GM12875 (cell line): ENCODE measurements around the gene LARGE1.

Experiments
- H3K4me3 ChIP-seq: one replicate; pipeline ENCODE4 v1.5.1; 2011; ENCODE audit warnings: low read depth, low read length, control low read depth
- TF ChIP-seq, protein P1 (sequence below): IDR thresholded peaks from 2 replicates; pipeline ENCODE4 v1.5.1; 2011; ENCODE audit warnings: low read depth, mild to moderate bottlenecking, control low read depth, inconsistent platforms, low read length, moderate library complexity, borderline replicate concordance; ENCODE audit not compliant: insufficient read depth

The LARGE1 gene

GRCh38 chr22:33329398-33329797, 590.9 kb downstream of the LARGE1 start:
- TF ChIP-seq, protein P1, sequence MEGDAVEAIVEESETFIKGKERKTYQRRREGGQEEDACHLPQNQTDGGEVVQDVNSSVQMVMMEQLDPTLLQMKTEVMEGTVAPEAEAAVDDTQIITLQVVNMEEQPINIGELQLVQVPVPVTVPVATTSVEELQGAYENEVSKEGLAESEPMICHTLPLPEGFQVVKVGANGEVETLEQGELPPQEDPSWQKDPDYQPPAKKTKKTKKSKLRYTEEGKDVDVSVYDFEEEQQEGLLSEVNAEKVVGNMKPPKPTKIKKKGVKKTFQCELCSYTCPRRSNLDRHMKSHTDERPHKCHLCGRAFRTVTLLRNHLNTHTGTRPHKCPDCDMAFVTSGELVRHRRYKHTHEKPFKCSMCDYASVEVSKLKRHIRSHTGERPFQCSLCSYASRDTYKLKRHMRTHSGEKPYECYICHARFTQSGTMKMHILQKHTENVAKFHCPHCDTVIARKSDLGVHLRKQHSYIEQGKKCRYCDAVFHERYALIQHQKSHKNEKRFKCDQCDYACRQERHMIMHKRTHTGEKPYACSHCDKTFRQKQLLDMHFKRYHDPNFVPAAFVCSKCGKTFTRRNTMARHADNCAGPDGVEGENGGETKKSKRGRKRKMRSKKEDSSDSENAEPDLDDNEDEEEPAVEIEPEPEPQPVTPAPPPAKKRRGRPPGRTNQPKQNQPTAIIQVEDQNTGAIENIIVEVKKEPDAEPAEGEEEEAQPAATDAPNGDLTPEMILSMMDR: no peak
- no peak overlapping the region for H3K4me3 ChIP-seq

DNA sequence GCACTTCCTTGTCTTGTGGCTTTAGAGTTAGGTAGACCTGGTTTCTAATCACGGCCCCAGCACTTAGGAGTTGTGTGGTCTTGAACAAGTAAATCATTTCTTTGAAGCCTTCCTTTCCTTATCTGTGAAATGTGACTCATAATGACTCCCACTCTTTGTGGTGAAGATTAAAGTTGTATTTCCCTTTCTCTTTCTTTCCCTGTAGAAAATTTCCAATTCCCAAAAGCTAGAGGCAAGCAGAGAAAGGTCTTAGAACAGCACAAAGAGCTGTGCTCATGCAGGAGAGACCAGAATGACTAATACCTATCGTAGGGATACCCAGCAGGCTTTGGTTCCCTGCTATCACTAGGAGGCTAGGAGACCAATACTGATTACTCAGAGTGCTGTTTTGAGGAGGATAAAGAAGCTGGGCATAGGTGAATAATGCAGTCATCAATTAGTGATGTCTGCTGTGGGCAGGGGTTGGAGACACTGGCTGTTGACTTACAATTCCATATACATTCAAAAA, 591.4 kb downstream of the LARGE1 start:
- TF ChIP-seq, protein P1: no peak
- no peak overlapping the region for H3K4me3 ChIP-seq

GRCh38 chr22:33327348-33327860, 592.9 kb downstream of the LARGE1 start:
- TF ChIP-seq, protein P1: no peak
- H3K4me3 ChIP-seq: no peak overlapping the region

DNA sequence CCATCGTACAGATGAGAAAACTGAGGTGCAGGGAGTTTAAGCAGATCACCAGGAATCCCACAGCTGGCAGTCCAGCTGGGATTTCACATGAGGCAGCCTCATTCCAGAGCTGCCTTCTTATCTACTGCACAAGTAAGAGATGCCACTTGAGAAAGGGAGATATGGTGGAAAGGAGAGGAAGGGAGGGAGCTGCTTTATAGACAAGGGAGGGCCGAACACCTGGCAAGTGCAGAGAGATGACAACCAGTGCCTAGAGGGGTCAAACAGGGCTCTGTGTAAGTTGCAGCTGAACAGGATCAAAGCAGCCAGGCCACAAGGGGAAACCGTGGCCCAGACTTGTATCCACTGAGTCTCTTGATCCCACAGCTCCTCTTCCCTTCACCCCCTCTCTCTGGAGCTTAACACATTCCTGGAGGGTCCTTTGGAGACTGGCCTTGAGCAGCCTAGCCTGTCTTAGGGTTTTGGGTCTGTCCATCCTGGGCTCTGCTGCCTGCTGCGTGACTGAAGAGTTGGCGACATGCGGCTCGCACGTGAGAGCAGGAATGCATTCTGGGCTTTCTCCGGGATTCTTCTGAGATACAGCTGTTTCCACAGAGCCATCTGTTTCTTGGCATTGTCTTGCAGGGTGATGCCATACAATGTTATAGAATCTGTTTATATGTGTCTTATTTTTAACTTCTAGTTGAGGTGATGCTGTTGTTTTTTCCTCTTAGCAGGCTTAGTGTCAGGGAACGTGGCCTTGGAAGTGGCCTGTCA, 593.6 kb downstream of the LARGE1 start:
- TF ChIP-seq, protein P1: no peak
- no peak overlapping the region for H3K4me3 ChIP-seq

DNA sequence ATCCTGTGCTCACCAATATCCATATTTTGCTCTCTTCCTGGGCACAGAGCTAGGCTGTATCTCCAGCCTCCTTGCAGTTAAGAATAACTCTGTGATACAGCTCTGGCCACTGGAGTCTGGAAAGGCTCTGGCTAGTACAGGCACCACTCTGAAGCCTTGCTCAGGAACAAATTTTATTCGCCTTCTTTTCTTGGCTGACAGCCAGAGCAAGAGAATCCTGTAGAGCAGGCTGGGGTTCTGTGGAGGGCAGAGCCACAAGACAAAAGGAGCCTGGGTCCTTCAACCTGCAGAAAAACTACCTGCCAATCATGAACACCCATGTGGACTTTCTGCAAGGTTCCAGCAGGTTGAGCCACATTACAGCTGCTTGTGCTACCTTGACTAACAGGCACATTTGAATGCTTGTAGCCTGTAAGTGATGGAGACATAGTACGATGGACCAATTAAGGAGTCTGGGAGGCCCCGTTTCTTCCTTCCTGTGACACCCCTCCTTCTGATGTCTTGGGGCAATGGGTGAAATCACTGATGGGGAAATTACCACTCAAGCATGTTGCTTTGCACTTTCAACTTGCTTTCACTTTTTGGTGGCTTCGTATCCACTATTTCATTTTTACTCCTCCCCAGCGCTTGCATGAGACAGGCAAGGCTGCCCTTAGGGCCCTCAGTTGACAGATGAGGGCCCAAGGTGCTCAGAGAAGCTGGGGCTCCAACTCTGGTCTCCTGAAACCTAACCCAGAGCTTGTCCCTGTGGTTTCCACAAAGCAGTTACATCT, 594.9 kb downstream of the LARGE1 start:
- TF ChIP-seq, protein P1: no peak
- H3K4me3 ChIP-seq: no peak overlapping the region

- no peak overlapping the region for H3K4me3 ChIP-seq
- TF ChIP-seq, protein P1: no peak
Observed at GRCh38 chr22:33324228-33324627, 596.0 kb downstream of the LARGE1 start.
